Fibroblast of the aortic adventitia (primary cell): Measurements from ENCODE around the gene MMP11. TPM values are rescaled to one million over a fixed set of nuclear protein-coding genes. Genes with fewer than 3 reads are reported as not detected.

Experiments used
- DNase-seq: peaks from one replicate; pipeline ENCODE4 v3.0.0-alpha.2; 2010; ENCODE audit warnings: low read depth
- H3K4me3 ChIP-seq: 2 replicates; pipeline ENCODE4 v1.5.1; 2011; ENCODE audit warnings: low read depth, mild to moderate bottlenecking, control low read depth, low read length, moderate library complexity
- total RNA-seq: library from RNA; depleted of rRNA; stranded (reverse); fragments of >200 nt; gene quantifications from 2 replicates; pipeline ENCODE4 v1.2.3, GENCODE V29; 2012; ENCODE audit warnings: low replicate concordance
- TF ChIP-seq, protein P1 (sequence below): IDR thresholded peaks from 2 replicates; pipeline ENCODE4 v1.5.1; 2011; ENCODE audit warnings: mild to moderate bottlenecking, low read length, control low read depth, inconsistent platforms; ENCODE audit not compliant: insufficient read depth

MMP11 gene
- total RNA-seq, 1 donor: 5.1 TPM

DNA sequence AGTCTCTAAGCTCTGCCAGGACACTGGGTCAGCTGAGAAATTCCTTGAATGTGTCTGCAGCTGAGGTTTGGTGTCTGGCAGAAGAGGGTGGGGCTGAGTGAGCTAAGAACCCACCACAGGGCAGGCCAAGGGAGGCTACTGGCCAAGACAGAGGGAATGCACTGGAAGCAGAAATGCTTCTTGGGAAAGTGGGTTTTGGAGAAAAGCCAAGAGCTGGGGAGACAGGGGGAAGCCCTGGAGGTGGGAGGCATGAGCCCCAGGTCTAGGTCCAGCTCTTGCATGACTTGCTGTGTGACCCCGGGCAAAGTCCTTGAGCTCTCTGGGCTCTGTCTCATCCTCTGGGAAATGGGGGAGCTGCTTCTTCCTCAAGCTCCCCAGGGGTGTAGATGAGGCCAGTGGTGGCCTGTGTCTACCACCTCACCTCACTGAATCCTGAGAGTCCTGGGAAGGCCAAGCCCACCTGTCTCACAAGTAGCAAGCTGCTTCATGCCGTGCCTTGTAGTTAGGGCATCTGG is 2.3 kb downstream of the MMP11 start:
- DNase-seq: peak; percentile 89
- TF ChIP-seq, protein P1, sequence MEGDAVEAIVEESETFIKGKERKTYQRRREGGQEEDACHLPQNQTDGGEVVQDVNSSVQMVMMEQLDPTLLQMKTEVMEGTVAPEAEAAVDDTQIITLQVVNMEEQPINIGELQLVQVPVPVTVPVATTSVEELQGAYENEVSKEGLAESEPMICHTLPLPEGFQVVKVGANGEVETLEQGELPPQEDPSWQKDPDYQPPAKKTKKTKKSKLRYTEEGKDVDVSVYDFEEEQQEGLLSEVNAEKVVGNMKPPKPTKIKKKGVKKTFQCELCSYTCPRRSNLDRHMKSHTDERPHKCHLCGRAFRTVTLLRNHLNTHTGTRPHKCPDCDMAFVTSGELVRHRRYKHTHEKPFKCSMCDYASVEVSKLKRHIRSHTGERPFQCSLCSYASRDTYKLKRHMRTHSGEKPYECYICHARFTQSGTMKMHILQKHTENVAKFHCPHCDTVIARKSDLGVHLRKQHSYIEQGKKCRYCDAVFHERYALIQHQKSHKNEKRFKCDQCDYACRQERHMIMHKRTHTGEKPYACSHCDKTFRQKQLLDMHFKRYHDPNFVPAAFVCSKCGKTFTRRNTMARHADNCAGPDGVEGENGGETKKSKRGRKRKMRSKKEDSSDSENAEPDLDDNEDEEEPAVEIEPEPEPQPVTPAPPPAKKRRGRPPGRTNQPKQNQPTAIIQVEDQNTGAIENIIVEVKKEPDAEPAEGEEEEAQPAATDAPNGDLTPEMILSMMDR: no peak

DNA sequence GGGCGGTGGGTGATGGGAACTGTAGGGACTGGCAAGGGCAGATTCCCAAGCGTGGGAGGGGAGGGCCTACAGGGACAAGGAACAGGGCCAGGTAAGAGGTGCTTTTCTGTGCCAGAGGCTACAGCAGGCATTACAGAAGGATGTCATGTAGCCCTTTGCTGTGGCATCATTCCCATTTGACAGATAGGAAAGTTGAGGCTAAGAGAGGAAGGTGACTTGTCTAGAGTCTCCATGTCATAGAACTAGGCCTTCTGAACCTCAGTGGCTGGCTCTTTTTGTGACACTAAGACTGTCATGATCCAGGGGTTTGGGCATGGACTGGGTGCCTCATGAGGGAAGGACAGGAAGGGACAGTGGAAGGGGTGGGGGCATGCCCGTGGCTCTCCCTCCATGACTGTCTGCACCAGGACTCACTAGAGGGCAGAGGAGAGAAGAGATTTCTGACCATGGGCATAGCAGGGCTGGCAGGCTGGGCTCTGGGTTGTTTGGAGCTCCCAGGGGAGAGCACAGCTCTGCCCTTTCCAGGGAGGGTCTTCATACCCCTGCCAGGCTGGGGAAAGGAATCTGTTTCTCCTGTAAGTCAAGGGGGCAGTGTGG is 3.2 kb downstream of the MMP11 start:
- no peak overlapping the region for H3K4me3 ChIP-seq
- DNase-seq: no peak
- TF ChIP-seq, protein P1: no peak

More for the DNA sequence above, 2.3 kb downstream of the MMP11 start:
- H3K4me3 ChIP-seq: no peak overlapping the region

DNA sequence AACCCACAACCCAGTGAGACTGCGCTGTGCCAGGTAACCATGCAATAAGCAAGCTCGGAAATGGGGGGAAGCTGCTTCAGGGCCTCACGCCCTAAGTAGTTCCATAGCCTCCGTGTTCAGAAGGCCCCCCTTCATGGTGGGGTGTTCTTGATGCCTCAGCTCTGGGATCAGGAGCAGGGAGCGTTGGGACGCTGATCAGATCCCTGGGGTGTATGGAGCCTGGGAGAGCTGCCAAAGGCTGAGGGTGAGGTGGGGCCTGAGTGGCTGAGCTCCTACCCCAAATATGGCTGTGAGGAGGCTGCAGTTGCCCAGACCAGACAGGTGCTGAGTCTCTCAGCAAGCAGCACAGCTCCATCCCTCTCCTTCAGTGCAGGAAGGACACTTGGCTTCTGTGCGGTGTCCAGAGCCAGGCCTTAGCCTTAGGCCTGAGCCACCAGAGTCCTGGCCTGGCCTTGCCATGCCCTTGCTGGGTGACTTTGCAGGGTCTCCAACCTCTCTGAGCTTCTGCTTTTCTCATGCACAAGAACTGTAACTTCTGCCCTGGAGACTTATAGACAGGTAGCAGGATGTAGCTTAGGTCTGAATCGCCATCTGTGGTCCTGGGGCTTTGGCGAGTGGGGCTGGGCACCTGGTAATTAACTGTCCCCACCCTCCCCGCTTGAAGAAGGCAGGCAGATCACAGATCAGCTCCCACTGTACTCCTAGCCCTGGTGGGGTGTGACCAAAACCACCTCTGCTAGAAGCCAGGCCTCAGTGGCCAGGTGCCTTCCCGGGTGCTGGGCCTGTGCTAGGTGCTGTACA is 5.3 kb downstream of the MMP11 start:
- no peak overlapping the region for H3K4me3 ChIP-seq
- peak; percentile 11 for DNase-seq
- TF ChIP-seq, protein P1: no peak

DNA sequence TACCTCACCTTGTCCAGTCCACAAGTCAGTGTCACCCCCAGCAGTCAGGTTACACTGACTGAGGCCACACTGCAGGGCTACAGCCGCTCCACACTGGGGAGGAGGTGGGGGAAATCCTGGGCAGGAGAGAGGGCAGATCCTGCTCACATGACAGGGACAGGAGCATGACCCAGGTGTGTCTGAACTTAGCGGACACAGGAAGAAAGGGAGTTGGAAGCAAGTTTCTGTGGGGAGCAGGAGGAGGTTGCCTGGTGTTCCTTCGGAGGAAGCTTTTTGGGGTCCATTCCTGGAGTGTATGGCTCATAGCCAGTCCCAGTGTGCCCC is 5.9 kb downstream of the MMP11 start:
- no peak overlapping the region for H3K4me3 ChIP-seq
- DNase-seq: no peak
- TF ChIP-seq, protein P1: no peak

DNA sequence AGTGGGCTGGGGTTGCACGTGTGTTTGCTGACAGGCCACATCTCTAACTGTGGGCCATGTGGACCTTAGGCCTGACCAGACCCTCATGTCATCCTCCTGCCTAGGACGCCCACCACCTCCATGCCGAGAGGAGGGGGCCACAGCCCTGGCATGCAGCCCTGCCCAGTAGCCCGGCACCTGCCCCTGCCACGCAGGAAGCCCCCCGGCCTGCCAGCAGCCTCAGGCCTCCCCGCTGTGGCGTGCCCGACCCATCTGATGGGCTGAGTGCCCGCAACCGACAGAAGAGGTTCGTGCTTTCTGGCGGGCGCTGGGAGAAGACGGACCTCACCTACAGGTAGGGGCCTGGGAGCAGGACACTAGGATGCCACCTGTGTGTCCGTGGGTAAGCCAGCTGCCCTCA is 6.4 kb downstream of the MMP11 start:
- no peak for DNase-seq
- no peak overlapping the region for H3K4me3 ChIP-seq
- TF ChIP-seq, protein P1: no peak

DNA sequence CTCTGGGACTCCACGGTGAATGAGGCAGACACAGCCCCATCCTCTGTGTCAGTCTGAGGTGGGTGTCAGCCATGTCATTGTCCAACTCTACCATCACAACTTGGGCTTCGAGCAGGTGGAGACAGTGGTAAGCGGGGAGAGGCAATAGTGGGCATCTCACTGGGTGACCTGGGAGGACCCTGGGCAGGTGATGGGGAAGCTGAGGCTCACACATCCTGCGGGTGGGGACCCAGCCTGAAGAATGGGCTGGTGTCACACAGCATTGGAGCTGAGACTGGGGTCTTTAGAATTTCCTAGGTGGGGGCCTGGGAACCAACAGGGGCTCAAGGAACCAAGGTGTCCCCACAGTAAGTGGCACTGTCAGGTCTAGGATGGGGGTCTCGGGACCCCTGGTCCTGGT is 7.1 kb downstream of the MMP11 start:
- H3K4me3 ChIP-seq: no peak overlapping the region
- no peak for DNase-seq

More for the DNA sequence above, 7.1 kb downstream of the MMP11 start:
- TF ChIP-seq, protein P1: no peak
